CD4-positive, alpha-beta T cell (primary cell): ENCODE results near the gene ERO1A. TPM values are rescaled to one million over a fixed set of nuclear protein-coding genes. Genes with fewer than 3 reads are reported as not detected.

Experiments
- ATAC-seq: fragments of 200-7000 bp; cut with Tn5 transposase; one replicate; pipeline ENCODE4 v1.10.0; 2022; ENCODE audit warnings: mild to moderate bottlenecking; ENCODE audit not compliant: poor library complexity
- CTCF ChIA-PET: fragments of 350-600 bp; sonication (Branson Sonifier 250); formaldehyde crosslinking; loops from one replicate; lab custom pipeline; 2021; ENCODE audit warnings: antibody characterized with exemption, inconsistent platforms; lab: Charles Lee
- POLR2A ChIA-PET: fragments of 350-600 bp; sonication (Branson Sonifier 250); formaldehyde crosslinking; loops from one replicate; lab custom pipeline; 2021; ENCODE audit warnings: antibody characterized with exemption, inconsistent platforms; lab: Charles Lee
- DNase-seq, 14 experiments: peaks; one replicate each; pipeline ENCODE4 v3.0.0-alpha.2; 2013 to 2020; ENCODE audit warnings: mixed read lengths in 2 of 14
- H3K27ac ChIP-seq, 2 donors: one replicate each; pipeline versions ENCODE4 v1.5.1 to v1.7.0; 2013; ENCODE audit warnings: low read length in 2 of 2, low read depth in 1 of 2, mild to moderate bottlenecking in 1 of 2
- H3K27me3 ChIP-seq, 2 experiments: 1 replicate in 1 of 2; 2 replicates in 1 of 2; pipeline versions ENCODE4 v1.6.1 to v1.7.0; 2013; ENCODE audit warnings: low read length in 2 of 2, control low read depth in 1 of 2, mild to moderate bottlenecking in 1 of 2, moderate library complexity in 1 of 2; ENCODE audit not compliant: insufficient read depth in 2 of 2, control insufficient read depth in 1 of 2
- H3K36me3 ChIP-seq: one replicate; pipeline ENCODE4 v1.6.1; 2013; ENCODE audit warnings: low read length, control low read depth; ENCODE audit not compliant: insufficient read depth
- H3K4me1 ChIP-seq: one replicate; pipeline ENCODE4 v1.6.1; 2013; ENCODE audit warnings: low read length, control low read depth; ENCODE audit not compliant: insufficient read depth
- H3K4me3 ChIP-seq: one replicate; pipeline ENCODE4 v1.5.1; 2013; ENCODE audit warnings: mild to moderate bottlenecking, low read length, moderate library complexity
- H3K9me3 ChIP-seq, 2 experiments: 1 replicate in 1 of 2; 2 replicates in 1 of 2; pipeline versions ENCODE4 v1.6.1 to v1.7.0; 2013; ENCODE audit warnings: low read length in 2 of 2, mild to moderate bottlenecking in 2 of 2, control low read depth in 1 of 2, moderate library complexity in 1 of 2; ENCODE audit not compliant: control insufficient read depth in 1 of 2, insufficient read depth in 1 of 2
- H3K27ac Mint-ChIP-seq: one replicate; pipeline ENCODE4 v1.8.0; 2020; ENCODE audit warnings: mixed read lengths
- H3K27me3 Mint-ChIP-seq: one replicate; pipeline ENCODE4 v1.8.0; 2021; ENCODE audit warnings: mixed read lengths
- H3K36me3 Mint-ChIP-seq: one replicate; pipeline ENCODE4 v1.8.0; 2021; ENCODE audit warnings: low read depth, mixed read lengths
- H3K4me1 Mint-ChIP-seq: one replicate; pipeline ENCODE4 v1.8.0; 2021; ENCODE audit warnings: low read depth, mixed read lengths
- H3K4me3 Mint-ChIP-seq: one replicate; pipeline ENCODE4 v1.8.0; 2020; ENCODE audit warnings: mild to moderate bottlenecking, mixed read lengths
- H3K9me3 Mint-ChIP-seq: one replicate; pipeline ENCODE4 v1.8.0; 2020; ENCODE audit warnings: mixed read lengths
- intact Hi-C, 2 experiments: fragments of 100-400 bp; cut with DNase I in 1 of 2; cut with micrococcal nuclease in 1 of 2; formaldehyde crosslinking; loops; one replicate each; pipeline versions ENCODE4 v1.15.1 to v1.9.0; 2023 to 2025; cut with DNase I, micrococcal nuclease
- total RNA-seq, 174 experiments: library from RNA in 2 of 174; stranded (reverse) in 2 of 174; gene quantifications; one replicate each; pipeline ENCODE4 v1.2.3 and lab custom pipeline; 2021 to 2026
- TF ChIP-seq, protein P1 (sequence below): fragments of 200-600 bp; IDR thresholded peaks from one replicate; pipeline ENCODE4 v1.8.0; 2022; ENCODE audit warnings: antibody characterized with exemption, mild to moderate bottlenecking

ERO1A gene
- total RNA-seq, 2 experiments from 2014 or later, result 58.6 to 60.7 TPM

GRCh38 chr14:52738409-52738808, 43.1 kb upstream of the ERO1A start:
- intact Hi-C loops, result loop anchor here in 1 of 2 experiments (5.0 kb wide), 1 partner anchor 46 kb away; no protein-coding TSS in a partner anchor
- peak in 2 of 14 experiments; percentile 17 to 28 for DNase-seq

GRCh38 chr14:52735921-52736489, 40.6 kb upstream of the ERO1A start:
- Mint-ChIP-seq H3K27ac (peak overlapping the region; percentile 53), H3K4me1 (peaks cover 74% of the 10 kb centered on the region), H3K36me3 (peaks cover 48% of the 10 kb centered on the region), H3K27me3 (no peaks in the 10 kb centered on the region), H3K4me3 (peak overlapping the region; percentile 26), H3K9me3 (no peaks in the 10 kb centered on the region)
- TF ChIP-seq, protein P1, sequence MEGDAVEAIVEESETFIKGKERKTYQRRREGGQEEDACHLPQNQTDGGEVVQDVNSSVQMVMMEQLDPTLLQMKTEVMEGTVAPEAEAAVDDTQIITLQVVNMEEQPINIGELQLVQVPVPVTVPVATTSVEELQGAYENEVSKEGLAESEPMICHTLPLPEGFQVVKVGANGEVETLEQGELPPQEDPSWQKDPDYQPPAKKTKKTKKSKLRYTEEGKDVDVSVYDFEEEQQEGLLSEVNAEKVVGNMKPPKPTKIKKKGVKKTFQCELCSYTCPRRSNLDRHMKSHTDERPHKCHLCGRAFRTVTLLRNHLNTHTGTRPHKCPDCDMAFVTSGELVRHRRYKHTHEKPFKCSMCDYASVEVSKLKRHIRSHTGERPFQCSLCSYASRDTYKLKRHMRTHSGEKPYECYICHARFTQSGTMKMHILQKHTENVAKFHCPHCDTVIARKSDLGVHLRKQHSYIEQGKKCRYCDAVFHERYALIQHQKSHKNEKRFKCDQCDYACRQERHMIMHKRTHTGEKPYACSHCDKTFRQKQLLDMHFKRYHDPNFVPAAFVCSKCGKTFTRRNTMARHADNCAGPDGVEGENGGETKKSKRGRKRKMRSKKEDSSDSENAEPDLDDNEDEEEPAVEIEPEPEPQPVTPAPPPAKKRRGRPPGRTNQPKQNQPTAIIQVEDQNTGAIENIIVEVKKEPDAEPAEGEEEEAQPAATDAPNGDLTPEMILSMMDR, result no peak
- Histone ChIP-seq H3K27ac (no peak overlapping the region), H3K36me3 (peaks cover 26% of the 10 kb centered on the region), H3K27me3 (no peaks in the 10 kb centered on the region), H3K4me3 (no peak overlapping the region), H3K9me3 (no peaks in the 10 kb centered on the region), H3K4me1 (peaks cover 43% of the 10 kb centered on the region)
- no peak for DNase-seq
- intact Hi-C loops, result loop anchor here in 1 of 2 experiments (5.0 kb wide), 1 partner anchor 44 kb away; no protein-coding TSS in a partner anchor
- ChIA-PET CTCF (interaction anchor here (1.1 kb wide), 1 partner anchor 19 kb away, joined by 5 read pairs; no protein-coding TSS in a partner anchor), POLR2A (interaction anchor here (0.9 to 2.4 kb wide), 4 partner anchors 25 to 184 kb away, joined by 3 to 6 read pairs (median 4); partner anchors contain the start of genes ERO1A, GPR137C and TXNDC16)
- ATAC-seq, result no peak

More at GRCh38 chr14:52738409-52738808, 43.1 kb upstream of the ERO1A start:
- Histone ChIP-seq H3K4me1 (peaks cover 41% of the 10 kb centered on the region), H3K27me3 (no peaks in the 10 kb centered on the region), H3K27ac (no peak overlapping the region), H3K36me3 (peaks cover 13% of the 10 kb centered on the region), H3K4me3 (no peak overlapping the region), H3K9me3 (no peaks in the 10 kb centered on the region)
- Mint-ChIP-seq H3K9me3 (no peaks in the 10 kb centered on the region), H3K36me3 (peaks cover 31% of the 10 kb centered on the region), H3K4me1 (peaks cover 87% of the 10 kb centered on the region), H3K27ac (peak overlapping the region; percentile 98), H3K27me3 (no peaks in the 10 kb centered on the region), H3K4me3 (peak overlapping the region; percentile 34)
- no peak for ATAC-seq
- TF ChIP-seq, protein P1, result no peak
- CTCF ChIA-PET, result no interaction called here
- POLR2A ChIA-PET, result interaction anchor here (1.2 kb wide), 1 partner anchor 9 kb away, joined by 5 read pairs; the partner anchor contains the start of gene STYX

GRCh38 chr14:52733824-52734223, 38.5 kb upstream of the ERO1A start:
- H3K4me3 ChIP-seq, result no peak overlapping the region
- TF ChIP-seq, protein P1, result no peak
- H3K27ac ChIP-seq, result no peak overlapping the region
- ATAC-seq (no peak), DNase-seq (no peak)
- intact Hi-C loops, result loop anchor here in 1 of 2 experiments (5.0 kb wide), 2 partner anchors 42 to 182 kb away; partner anchors contain the start of genes GPR137C and TXNDC16
- Mint-ChIP-seq H3K27me3 (no peaks in the 10 kb centered on the region), H3K9me3 (no peaks in the 10 kb centered on the region), H3K4me1 (peaks cover 73% of the 10 kb centered on the region), H3K36me3 (peaks cover 66% of the 10 kb centered on the region), H3K27ac (peak overlapping the region; percentile 58), H3K4me3 (peak overlapping the region; percentile 82)
- ChIA-PET POLR2A (interaction anchor here (1.2 to 2.4 kb wide), 2 partner anchors 8 to 38 kb away, joined by 5 to 6 read pairs; partner anchors contain the start of gene ERO1A), CTCF (no interaction called here)
- H3K4me1 ChIP-seq, result peaks cover 45% of the 10 kb centered on the region
- H3K36me3 ChIP-seq, result peaks cover 26% of the 10 kb centered on the region
- no peaks in the 10 kb centered on the region for H3K27me3 ChIP-seq
- H3K9me3 ChIP-seq, result no peaks in the 10 kb centered on the region
